ENCODE measurements around the gene CHSY1. TPM values are rescaled to one million over a fixed set of nuclear protein-coding genes. Genes with fewer than 3 reads are reported as not detected.

The CHSY1 gene
- total RNA-seq, 1 donor from 2014 or later = 33.2 TPM

GRCh38 chr15:101277943-101278564 lies 26.2 kb upstream of the CHSY1 start:
- Mint-ChIP-seq H3K9me3 (ENCODE audit: low read depth) (no peaks in the 10 kb centered on the region), H3K36me3 (ENCODE audit: insufficient read depth) (peaks cover 18% of the 10 kb centered on the region), H3K4me1 (ENCODE audit: low read depth) (peaks cover 6% of the 10 kb centered on the region), H3K27me3 (no peaks in the 10 kb centered on the region), H3K27ac (peak overlapping the region; percentile 94), H3K4me3 (ENCODE audit: low read depth) (peak overlapping the region; percentile 93)
- no peak for DNase-seq (ENCODE audit: low spot score, unreplicated experiment)
- TF ChIP-seq CTCF (IDR thresholded peaks at IDR 0.05; ENCODE audit: unreplicated experiment) = no peak

- H3K4me3 Mint-ChIP-seq (ENCODE audit: low read depth) = peak within 1 kb of the TSS; percentile 93
- H3K9me3 Mint-ChIP-seq (ENCODE audit: low read depth) = no peaks in the 10 kb centered on the region
- no peak for TF ChIP-seq CTCF (IDR thresholded peaks at IDR 0.05; ENCODE audit: unreplicated experiment)
- H3K36me3 Mint-ChIP-seq (ENCODE audit: insufficient read depth) = peaks cover 25% of the 10 kb centered on the region
- H3K4me1 Mint-ChIP-seq (ENCODE audit: low read depth) = peaks cover 6% of the 10 kb centered on the region
- H3K27me3 Mint-ChIP-seq = no peaks in the 10 kb centered on the region
- peak; percentile 84 for DNase-seq (ENCODE audit: low spot score, unreplicated experiment)
- H3K27ac Mint-ChIP-seq = peak within 1 kb of the TSS; percentile 95
Observed at GRCh38 chr15:101277038-101277822, 25.4 kb upstream of the CHSY1 start, which contains the start of gene SELENOS. SELENOS (minus strand) TSS chr15:101277485; CDS start chr15:101277417, 68 bp downstream.

GRCh38 chr15:101276501-101277037 lies 24.7 kb upstream of the CHSY1 start:
- Mint-ChIP-seq H3K27me3 (no peaks in the 10 kb centered on the region), H3K9me3 (ENCODE audit: low read depth) (no peaks in the 10 kb centered on the region), H3K27ac (peak overlapping the region; percentile 95), H3K36me3 (ENCODE audit: insufficient read depth) (peaks cover 24% of the 10 kb centered on the region), H3K4me3 (ENCODE audit: low read depth) (peak overlapping the region; percentile 93), H3K4me1 (ENCODE audit: low read depth) (peaks cover 6% of the 10 kb centered on the region)
- TF ChIP-seq CTCF (IDR thresholded peaks at IDR 0.05; ENCODE audit: unreplicated experiment) = peak; percentile 57
- no peak for DNase-seq (ENCODE audit: low spot score, unreplicated experiment)

GRCh38 chr15:101275018-101275417 lies 23.2 kb upstream of the CHSY1 start:
- no peak overlapping the region for H3K4me3 Mint-ChIP-seq (ENCODE audit: low read depth)
- TF ChIP-seq CTCF (IDR thresholded peaks at IDR 0.05; ENCODE audit: unreplicated experiment) = no peak
- H3K4me1 Mint-ChIP-seq (ENCODE audit: low read depth) = peaks cover 6% of the 10 kb centered on the region
- H3K27ac Mint-ChIP-seq = no peak overlapping the region
- peaks cover 27% of the 10 kb centered on the region for H3K36me3 Mint-ChIP-seq (ENCODE audit: insufficient read depth)
- no peaks in the 10 kb centered on the region for H3K9me3 Mint-ChIP-seq (ENCODE audit: low read depth)
- DNase-seq (ENCODE audit: low spot score, unreplicated experiment) = no peak
- H3K27me3 Mint-ChIP-seq = no peaks in the 10 kb centered on the region

GRCh38 chr15:101273534-101273933 lies 21.7 kb upstream of the CHSY1 start:
- no peak overlapping the region for H3K4me3 Mint-ChIP-seq (ENCODE audit: low read depth)
- DNase-seq (ENCODE audit: low spot score, unreplicated experiment) = no peak
- peaks cover 32% of the 10 kb centered on the region for H3K36me3 Mint-ChIP-seq (ENCODE audit: insufficient read depth)
- no peaks in the 10 kb centered on the region for H3K9me3 Mint-ChIP-seq (ENCODE audit: low read depth)
- H3K27me3 Mint-ChIP-seq = no peaks in the 10 kb centered on the region
- no peak for TF ChIP-seq CTCF (IDR thresholded peaks at IDR 0.05; ENCODE audit: unreplicated experiment)
- peaks cover 6% of the 10 kb centered on the region for H3K4me1 Mint-ChIP-seq (ENCODE audit: low read depth)
- H3K27ac Mint-ChIP-seq = no peak overlapping the region

Data from progenitor cell of endocrine pancreas (in vitro differentiated cells).